Measurements from ENCODE around the gene TMEM87A. TPM values are rescaled to one million over a fixed set of nuclear protein-coding genes. Genes with fewer than 3 reads are reported as not detected.

The TMEM87A gene
- total and polyA plus RNA-seq, 11 donors: 9.3 to 30.8 (median 19.9) TPM

GRCh38 chr15:42193383-42193782 lies 79.8 kb downstream of the TMEM87A start:
- WGBS, 4 donors: 94 to 97% (median 95%) methylated on average over 3 of the region's 3 CpGs
- H3K36me3 ChIP-seq: peaks cover 0 to 60% (median 55%) of the 10 kb centered on the region in 9 donors
- ATAC-seq: no peak

GRCh38 chr15:42191610-42192346 lies 81.5 kb downstream of the TMEM87A start:
- DNase-seq: no peak
- Histone ChIP-seq H3K9me3 (peaks cover 0 to 5% (median 0%) of the 10 kb centered on the region in 12 donors), H3K4me1 (peaks cover 0 to 5% (median 0%) of the 10 kb centered on the region in 12 donors), H3K36me3 (peaks cover 0 to 64% (median 58%) of the 10 kb centered on the region in 9 donors), H3K4me3 (no peak overlapping the region), H3K27ac (no peak overlapping the region), H3K27me3 (no peaks in the 10 kb centered on the region)
- ATAC-seq: no peak
- TF ChIP-seq CTCF (IDR thresholded peaks at IDR 0.05) (no peak), POLR2A (IDR thresholded peaks at IDR 0.05) (no peak)
- intact Hi-C loops (cut with DNase I): no loop called here
- WGBS, 4 donors: 87 to 90% (median 88%) methylated on average over 8 of the region's 8 CpGs

More at GRCh38 chr15:42193383-42193782, 79.8 kb downstream of the TMEM87A start:
- intact Hi-C loops (cut with DNase I): no loop called here
- Histone ChIP-seq H3K4me3 (no peak overlapping the region), H3K27ac (no peak overlapping the region), H3K4me1 (peaks cover 0 to 5% (median 0%) of the 10 kb centered on the region in 12 donors), H3K9me3 (peaks cover 0 to 5% (median 0%) of the 10 kb centered on the region in 12 donors), H3K27me3 (no peaks in the 10 kb centered on the region)
- DNase-seq: no peak
- TF ChIP-seq CTCF (IDR thresholded peaks at IDR 0.05) (no peak), POLR2A (IDR thresholded peaks at IDR 0.05) (no peak)

- H3K27me3 ChIP-seq: no peaks in the 10 kb centered on the region
- no peak for DNase-seq
- TF ChIP-seq CTCF (IDR thresholded peaks at IDR 0.05): no peak
- TF ChIP-seq POLR2A (IDR thresholded peaks at IDR 0.05): no peak
- no peak for ATAC-seq
- H3K36me3 ChIP-seq: peaks cover 0 to 78% (median 72%) of the 10 kb centered on the region in 9 donors
- H3K27ac ChIP-seq: no peak overlapping the region
- H3K4me3 ChIP-seq: no peak overlapping the region
- H3K4me1 ChIP-seq: peaks cover 0 to 5% (median 0%) of the 10 kb centered on the region in 12 donors
- no peaks in the 10 kb centered on the region for H3K9me3 ChIP-seq
- WGBS, 4 donors: 94 to 98% (median 98%) methylated on average over 2 of the region's 2 CpGs
- intact Hi-C loops (cut with DNase I): no loop called here
These were observed 82.9 kb downstream of the TMEM87A start for GRCh38 chr15:42190370-42190769.

- Histone ChIP-seq H3K4me1 (peaks cover 0 to 26% (median 0%) of the 10 kb centered on the region in 12 donors), H3K27me3 (no peaks in the 10 kb centered on the region), H3K9me3 (no peaks in the 10 kb centered on the region), H3K36me3 (peaks cover 0 to 100% (median 98%) of the 10 kb centered on the region in 9 donors), H3K4me3 (no peak overlapping the region), H3K27ac (no peak overlapping the region)
- TF ChIP-seq CTCF (IDR thresholded peaks at IDR 0.05) (no peak), POLR2A (IDR thresholded peaks at IDR 0.05) (no peak)
- no peak for DNase-seq
- intact Hi-C loops (cut with DNase I): no loop called here
- no peak for ATAC-seq
- WGBS, 4 donors: 94 to 100% (median 96%) methylated on average over 1 of the region's 1 CpG
These were observed 87.4 kb downstream of the TMEM87A start for GRCh38 chr15:42185801-42186200.

All from heart left ventricle (tissue), 16 donors.